ENCODE data around the gene HMOX2.

DNA sequence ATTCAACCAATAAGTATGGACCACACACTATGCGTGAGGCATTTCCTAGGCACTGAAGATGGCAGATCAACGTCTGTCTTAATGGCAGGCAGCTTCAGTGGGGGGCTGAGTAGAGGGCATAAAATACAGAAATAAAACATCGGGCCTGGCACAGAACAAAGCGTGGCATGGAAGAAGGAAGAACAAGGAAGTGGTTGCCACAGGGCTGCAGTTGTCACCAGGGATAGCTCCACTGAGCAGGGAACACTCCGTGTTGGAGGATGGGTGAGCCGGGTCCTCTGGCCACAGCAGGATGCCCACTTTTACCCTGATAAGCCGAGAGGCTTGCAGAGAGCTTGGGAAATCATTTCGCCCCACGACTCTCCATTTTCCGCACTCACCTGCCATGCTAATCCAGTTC lies 56.0 kb downstream of the HMOX2 start:
- TF ChIP-seq, protein P1, sequence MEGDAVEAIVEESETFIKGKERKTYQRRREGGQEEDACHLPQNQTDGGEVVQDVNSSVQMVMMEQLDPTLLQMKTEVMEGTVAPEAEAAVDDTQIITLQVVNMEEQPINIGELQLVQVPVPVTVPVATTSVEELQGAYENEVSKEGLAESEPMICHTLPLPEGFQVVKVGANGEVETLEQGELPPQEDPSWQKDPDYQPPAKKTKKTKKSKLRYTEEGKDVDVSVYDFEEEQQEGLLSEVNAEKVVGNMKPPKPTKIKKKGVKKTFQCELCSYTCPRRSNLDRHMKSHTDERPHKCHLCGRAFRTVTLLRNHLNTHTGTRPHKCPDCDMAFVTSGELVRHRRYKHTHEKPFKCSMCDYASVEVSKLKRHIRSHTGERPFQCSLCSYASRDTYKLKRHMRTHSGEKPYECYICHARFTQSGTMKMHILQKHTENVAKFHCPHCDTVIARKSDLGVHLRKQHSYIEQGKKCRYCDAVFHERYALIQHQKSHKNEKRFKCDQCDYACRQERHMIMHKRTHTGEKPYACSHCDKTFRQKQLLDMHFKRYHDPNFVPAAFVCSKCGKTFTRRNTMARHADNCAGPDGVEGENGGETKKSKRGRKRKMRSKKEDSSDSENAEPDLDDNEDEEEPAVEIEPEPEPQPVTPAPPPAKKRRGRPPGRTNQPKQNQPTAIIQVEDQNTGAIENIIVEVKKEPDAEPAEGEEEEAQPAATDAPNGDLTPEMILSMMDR (IDR thresholded peaks at IDR 0.05) = no peak
- TF ChIP-seq, protein P2, sequence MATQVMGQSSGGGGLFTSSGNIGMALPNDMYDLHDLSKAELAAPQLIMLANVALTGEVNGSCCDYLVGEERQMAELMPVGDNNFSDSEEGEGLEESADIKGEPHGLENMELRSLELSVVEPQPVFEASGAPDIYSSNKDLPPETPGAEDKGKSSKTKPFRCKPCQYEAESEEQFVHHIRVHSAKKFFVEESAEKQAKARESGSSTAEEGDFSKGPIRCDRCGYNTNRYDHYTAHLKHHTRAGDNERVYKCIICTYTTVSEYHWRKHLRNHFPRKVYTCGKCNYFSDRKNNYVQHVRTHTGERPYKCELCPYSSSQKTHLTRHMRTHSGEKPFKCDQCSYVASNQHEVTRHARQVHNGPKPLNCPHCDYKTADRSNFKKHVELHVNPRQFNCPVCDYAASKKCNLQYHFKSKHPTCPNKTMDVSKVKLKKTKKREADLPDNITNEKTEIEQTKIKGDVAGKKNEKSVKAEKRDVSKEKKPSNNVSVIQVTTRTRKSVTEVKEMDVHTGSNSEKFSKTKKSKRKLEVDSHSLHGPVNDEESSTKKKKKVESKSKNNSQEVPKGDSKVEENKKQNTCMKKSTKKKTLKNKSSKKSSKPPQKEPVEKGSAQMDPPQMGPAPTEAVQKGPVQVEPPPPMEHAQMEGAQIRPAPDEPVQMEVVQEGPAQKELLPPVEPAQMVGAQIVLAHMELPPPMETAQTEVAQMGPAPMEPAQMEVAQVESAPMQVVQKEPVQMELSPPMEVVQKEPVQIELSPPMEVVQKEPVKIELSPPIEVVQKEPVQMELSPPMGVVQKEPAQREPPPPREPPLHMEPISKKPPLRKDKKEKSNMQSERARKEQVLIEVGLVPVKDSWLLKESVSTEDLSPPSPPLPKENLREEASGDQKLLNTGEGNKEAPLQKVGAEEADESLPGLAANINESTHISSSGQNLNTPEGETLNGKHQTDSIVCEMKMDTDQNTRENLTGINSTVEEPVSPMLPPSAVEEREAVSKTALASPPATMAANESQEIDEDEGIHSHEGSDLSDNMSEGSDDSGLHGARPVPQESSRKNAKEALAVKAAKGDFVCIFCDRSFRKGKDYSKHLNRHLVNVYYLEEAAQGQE (IDR thresholded peaks at IDR 0.05) = no peak
- TF ChIP-seq CEBPB (IDR thresholded peaks at IDR 0.05) (no peak), EP300 (IDR thresholded peaks at IDR 0.05) (no peak), MAFK (IDR thresholded peaks at IDR 0.05; ENCODE audit: partially characterized antibody) (no peak), HEYL (CRISPR knock-in tag; IDR thresholded peaks at IDR 0.05) (no peak), MAZ (IDR thresholded peaks at IDR 0.05; ENCODE audit: borderline replicate concordance, low read depth, low read length) (no peak), RCOR1 (IDR thresholded peaks at IDR 0.05; ENCODE audit: low read depth, low read length) (no peak), RNF2 (IDR thresholded peaks at IDR 0.05; ENCODE audit: borderline replicate concordance, low read depth) (no peak), FOXS1 (CRISPR knock-in tag; IDR thresholded peaks at IDR 0.05) (no peak), RARB (CRISPR knock-in tag; IDR thresholded peaks at IDR 0.05) (no peak), CHD2 (IDR thresholded peaks at IDR 0.05; ENCODE audit: low read length, partially characterized antibody) (no peak), POLR2A (IDR thresholded peaks at IDR 0.05; ENCODE audit: low read length) (no peak)
